Measurements from ENCODE around the gene DLL3. TPM values are rescaled to one million over a fixed set of nuclear protein-coding genes. Genes with fewer than 3 reads are reported as not detected.
"Not testable (repeated sequence)": the region's sequence is repeated elsewhere in the genome, so short reads cannot be mapped to it uniquely, and the experiment has no call there.

DLL3 gene, protein sequence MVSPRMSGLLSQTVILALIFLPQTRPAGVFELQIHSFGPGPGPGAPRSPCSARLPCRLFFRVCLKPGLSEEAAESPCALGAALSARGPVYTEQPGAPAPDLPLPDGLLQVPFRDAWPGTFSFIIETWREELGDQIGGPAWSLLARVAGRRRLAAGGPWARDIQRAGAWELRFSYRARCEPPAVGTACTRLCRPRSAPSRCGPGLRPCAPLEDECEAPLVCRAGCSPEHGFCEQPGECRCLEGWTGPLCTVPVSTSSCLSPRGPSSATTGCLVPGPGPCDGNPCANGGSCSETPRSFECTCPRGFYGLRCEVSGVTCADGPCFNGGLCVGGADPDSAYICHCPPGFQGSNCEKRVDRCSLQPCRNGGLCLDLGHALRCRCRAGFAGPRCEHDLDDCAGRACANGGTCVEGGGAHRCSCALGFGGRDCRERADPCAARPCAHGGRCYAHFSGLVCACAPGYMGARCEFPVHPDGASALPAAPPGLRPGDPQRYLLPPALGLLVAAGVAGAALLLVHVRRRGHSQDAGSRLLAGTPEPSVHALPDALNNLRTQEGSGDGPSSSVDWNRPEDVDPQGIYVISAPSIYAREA
- 0.12 TPM for polyA plus RNA-seq (ENCODE audit: insufficient read length)

DNA sequence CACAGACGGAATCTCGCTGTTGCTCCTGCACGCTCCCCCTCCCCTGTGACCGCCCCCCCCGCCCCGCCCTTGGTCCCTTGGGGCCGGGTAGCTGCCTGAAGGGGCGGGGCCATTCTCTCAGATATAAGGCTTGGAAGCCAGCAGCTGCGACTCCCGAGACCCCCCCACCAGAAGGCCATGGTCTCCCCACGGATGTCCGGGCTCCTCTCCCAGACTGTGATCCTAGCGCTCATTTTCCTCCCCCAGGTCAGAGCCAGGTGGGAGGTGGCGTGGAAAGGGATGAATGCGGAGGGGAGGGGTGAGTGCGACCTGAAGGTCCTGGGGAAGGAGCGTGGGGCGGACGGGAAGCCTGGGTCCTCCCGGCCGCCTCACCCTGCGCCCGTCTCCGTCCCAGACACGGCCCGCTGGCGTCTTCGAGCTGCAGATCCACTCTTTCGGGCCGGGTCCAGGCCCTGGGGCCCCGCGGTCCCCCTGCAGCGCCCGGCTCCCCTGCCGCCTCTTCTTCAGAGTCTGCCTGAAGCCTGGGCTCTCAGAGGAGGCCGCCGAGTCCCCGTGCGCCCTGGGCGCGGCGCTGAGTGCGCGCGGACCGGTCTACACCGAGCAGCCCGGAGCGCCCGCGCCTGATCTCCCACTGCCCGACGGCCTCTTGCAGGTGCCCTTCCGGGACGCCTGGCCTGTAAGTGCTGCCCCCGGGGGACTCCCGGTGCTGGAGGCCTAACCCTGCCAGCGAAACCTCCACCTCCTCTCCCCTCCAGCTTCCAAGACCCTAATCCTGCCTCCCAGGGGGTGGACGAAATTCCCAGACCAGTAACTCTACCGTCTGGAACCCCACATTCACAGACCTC is at the start of gene DLL3:
Gene DLL3, plus strand, starts transcription at position 150 of the 845 bp plus-strand sequence. Its CDS starts 28 bp downstream, at position 178.
- DNase-seq: no peak

DNA sequence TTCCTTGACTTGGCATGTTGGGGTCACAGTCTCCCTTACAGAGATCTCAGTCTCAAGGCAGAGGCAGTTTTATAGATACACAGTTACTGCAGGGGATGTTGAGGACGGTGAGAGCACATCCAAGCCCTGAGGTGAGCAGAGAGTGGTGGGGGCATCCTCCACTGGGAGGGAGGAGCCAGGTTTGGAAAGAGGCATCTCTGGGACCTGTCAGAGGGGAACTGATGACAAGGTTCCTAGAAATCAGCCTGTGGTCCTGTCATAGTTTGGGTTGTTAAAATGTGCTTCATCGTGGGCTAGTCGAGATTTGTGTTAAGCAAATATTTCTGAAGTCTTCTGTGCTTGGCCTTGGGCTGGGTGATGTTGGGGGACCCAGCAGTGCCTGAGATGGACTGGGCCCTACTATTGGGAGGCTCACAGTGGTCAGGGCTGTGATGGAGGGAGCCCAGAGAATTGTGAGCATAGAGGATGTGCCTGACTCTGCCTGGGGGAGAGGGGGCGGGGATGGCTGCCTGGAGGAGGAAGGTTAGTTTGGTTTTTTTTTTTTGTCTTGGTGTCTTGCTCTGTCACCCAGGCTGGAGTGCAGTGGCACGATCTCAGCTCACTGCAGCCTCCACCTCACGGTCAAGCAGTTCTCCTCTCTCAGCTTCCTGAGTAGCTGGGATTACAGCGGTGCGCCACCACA is 49.5 kb upstream of the DLL3 start:
- DNase-seq: no peak

DNA sequence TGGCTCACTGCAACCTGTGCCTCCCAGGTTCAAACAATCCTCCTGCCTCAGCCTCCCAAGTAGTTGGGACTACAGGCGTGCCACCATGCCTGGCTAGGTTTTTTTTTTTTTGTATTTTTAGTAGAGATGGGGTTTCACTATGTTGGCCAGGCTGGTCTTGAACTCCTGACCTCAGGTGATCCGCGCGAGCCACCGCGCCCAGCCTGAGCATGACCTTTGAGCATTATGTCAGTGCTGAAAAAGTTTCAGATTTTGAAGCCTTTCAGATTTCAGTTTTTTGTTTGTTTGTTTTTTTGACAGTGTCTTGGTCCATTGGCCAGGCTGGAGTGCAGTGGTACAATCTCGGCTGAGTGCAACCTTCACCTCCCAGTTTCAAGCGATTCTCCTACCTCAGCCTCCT is 47.5 kb upstream of the DLL3 start:
- not testable (repeated sequence) for DNase-seq

DNA sequence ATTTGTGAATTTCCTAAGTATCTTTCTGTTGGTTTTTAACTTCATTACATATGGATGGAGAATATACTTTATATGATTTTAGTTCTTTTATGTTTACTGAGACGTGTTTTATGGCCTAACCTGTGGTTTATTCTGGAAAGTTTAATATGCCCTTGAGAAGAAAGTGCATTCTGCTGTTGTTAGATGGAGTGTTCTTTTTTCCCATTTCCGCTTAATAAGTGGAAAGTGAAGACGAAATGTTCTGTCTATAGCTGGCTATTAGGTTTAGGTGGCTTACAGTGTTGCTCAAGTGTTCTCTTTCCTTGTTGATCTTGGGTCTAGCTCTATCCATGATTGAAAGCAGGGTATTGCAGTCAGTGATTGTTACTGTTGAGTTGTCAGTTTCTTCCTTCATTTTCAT is 35.3 kb upstream of the DLL3 start:
- DNase-seq: no peak

DNA sequence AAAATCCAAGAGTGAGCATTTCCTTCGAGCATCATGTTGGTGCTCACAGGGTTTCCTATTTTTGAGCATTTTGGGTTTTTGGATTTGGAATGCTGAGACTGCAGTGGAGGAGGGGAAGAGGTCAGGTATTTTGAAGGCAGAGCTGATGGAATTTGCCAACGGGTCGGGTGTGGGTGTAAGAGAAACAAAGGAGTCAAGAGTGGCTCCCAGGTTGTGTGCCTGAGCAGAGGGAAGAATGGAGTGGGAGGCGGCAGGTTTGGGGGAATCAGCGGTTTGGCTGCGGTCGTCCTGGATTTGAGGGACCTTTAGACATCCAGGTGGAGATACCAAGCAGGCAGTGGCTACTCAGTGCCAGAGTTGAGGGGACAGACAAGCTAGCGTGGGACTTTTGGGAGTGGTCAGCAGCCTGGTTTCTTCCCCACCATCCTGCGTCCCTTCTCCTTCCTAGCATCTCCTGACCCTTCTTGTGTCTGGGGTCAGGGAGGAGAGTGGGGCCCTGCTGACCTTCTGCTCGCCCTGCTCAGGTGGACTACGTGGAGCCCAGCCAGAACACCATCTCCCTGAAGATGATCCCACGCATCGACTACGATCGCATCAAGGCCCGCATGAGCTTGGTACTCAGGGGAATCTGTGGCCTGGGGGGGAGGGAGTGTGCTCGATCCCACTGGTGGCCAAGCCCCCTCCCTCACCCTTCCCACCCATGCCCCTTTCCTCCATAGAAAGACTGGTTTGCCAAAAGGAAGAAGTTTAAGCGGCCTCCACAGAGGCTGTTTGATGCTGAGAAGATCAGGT is 32.6 kb upstream of the DLL3 start:
- no peak for DNase-seq

DNA sequence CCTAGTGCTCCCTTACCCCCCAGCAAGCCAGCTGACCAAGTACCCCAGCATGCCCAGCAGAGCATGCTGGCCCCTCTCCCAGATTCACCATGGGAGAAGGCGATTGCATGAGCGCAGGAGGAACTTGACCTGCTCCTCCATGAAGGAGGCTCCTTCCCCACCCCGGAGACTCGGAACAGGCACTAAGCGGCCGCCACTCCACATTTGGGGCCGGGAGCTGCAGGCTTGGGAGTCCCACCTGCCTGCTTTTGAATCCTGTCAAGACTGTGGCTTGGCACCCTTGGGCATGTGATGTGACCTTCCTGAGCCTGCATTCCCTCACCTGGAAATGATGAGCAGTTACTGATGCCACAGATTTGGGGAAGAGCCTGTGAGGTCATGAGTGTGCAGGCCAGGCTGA is 30.8 kb upstream of the DLL3 start:
- DNase-seq: no peak

DNA sequence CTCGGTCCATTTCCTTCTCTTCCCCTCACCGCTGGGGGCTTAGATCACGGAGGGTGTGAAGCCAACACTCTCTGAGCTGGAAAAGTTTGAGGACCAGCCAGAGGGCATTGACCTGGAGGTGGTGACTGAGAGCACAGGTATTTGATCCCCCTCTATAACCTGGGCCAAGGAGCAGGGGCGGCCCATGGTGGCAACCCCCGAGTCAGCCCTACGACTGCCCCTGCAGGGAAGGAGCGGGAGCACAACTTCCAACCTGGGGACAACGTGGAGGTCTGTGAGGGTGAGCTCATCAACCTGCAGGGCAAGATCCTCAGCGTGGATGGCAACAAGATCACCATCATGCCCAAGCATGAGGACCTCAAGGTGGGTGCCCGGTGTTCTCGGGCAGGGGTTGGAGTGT is 29.7 kb upstream of the DLL3 start:
- no peak for DNase-seq

DNA sequence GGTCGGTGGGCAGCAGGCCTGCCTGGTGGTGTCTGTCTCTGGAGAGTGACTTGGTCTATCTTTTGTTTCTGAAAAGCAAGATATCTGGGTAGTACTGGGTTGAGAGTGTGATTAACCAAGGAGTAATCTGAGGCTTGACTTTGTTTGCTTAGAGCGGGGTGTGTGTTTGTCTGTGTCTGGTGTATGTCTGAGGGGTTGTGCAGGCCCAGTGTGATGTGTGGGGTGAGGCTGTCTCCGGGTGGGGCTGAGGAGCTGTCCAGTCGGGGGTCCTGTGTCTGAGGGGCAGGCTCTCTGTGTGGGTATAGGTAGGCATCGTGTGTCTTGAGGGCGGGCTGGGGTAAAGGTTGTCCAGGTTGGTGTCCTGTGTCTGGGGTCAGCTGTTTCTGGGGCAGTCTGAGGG is 29.2 kb upstream of the DLL3 start:
- DNase-seq: no peak

DNA sequence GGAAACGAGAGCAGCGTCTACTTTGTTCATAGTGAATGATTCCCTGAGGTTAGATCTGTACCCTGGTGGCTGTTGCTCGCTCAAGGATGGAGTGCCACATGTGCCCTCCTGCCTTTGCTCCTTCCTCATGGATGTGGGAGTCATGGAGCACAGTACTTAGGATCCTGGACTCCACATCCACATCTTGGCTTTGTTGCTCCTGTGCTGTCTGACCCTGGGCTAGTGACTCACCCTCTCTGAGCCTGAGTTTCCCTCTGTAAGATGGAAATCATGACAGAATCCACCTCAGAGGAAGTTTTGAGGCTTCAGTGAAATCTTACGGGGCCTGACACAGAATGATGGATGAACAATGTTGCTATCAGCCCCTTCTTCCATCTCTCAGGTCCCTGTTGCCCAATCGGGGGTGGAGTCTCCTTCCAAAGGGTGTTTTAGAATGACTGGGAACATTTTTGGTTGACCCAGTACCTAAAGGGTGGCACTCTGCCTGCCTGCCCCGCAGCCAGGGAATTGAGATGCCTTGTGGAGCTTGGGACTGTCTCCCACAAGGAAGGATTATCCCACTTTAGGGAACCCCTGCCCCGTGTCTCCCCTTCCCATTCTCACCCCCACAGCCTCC is 27.9 kb upstream of the DLL3 start:
- DNase-seq: no peak

DNA sequence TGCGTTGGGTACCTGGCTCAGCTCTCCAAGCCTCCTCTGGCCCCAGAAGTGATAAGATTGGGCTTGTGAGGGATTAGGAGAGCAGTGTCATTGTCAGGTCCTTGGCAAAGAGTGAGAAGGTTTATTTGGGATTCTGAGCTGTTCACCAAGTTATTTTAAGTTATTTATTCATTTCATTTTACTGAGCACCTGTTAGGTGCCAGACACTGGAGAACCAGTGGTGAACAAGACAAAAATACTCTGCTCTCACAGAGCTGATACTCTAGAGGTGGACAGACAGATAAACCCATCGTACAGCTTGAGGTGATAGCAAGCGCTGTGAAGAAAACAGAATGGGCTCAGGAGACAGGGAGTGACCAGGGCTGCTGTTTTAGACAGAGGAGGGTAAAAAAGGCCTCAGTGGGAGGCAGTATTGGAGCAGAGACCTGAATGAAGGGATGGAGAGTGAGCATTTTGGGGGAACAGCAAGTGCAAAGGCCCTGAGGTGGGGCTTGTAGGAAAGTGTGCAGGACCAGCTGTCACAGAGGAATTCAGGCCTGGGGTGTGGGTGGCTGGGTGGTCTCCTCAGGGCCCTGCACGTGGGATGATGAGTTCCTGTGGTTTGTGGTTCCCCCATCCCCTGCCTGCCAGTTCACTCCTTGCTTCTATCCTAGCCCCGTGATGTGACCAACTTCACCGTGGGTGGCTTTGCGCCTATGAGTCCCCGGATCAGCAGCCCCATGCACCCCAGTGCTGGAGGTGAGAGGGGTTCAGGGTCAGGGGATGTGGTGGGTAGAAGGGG is 26.8 kb upstream of the DLL3 start:
- no peak for DNase-seq

DNA sequence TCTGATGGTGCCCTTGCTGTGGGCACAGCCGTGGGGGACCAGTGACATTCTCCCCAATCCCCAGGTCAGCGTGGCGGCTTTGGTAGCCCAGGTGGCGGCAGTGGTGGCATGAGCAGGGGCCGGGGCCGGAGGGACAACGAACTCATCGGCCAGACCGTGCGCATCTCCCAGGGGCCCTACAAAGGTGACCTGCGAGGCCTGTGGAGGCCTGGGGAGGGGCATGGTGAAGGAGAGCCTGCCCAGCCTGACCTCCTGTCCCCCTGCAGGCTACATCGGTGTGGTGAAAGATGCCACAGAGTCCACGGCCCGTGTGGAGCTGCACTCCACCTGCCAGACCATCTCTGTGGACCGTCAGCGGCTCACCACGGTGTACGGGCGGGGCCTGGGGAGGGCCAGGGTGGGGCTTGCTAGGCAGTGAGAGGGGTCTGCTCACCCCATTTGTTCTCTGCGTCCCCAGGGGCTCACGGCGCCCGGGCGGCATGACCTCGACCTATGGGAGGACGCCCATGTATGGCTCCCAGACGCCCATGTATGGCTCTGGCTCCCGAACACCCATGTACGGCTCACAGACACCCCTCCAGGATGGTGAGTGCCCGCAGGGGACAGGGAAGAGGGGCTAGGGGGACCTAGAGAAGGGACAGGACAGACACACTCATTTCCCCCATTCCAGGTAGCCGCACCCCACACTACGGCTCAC is 25.9 kb upstream of the DLL3 start:
- no peak for DNase-seq

DNA sequence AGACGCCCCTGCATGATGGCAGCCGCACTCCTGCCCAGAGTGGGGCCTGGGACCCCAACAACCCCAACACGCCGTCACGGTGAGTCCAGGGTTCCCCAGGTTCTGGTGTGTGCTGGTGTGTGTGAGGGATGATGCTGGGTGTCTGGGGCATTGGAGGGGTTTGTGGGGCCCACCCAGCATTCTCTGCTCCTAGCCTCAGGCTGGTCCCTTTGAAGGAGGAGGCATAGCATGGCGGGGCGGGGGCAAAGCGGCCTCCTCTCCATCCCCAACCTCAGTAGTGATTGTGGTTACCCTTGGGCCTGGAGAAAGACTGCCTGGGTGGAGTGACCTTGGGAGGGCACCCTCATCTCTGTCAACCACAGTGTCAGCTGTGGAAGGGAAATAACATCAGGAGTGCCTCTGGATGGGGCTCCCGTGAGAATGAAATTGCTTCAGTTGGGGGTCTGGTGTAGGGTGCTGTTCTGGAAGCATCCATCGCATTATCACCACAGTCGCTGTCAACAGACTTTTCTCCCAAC is 25.2 kb upstream of the DLL3 start:
- no peak for DNase-seq

DNA sequence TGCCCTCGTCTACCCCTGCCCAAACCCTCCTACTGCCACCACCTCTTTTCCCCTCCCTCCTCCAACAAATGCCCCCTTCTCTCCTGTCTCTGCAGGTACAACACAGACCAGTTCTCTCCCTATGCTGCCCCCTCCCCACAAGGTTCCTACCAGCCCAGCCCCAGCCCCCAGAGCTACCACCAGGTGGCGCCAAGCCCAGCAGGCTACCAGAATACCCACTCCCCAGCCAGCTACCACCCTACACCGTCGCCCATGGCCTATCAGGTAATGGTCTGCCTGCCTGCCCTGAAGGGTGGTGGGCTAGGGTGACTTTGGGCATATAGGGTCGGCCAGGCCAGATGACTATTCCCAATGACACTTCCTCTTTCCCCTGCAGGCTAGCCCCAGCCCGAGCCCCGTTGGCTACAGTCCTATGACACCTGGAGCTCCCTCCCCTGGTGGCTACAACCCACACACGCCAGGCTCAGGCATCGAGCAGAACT is 24.6 kb upstream of the DLL3 start:
- DNase-seq: peak; percentile 32

DNA sequence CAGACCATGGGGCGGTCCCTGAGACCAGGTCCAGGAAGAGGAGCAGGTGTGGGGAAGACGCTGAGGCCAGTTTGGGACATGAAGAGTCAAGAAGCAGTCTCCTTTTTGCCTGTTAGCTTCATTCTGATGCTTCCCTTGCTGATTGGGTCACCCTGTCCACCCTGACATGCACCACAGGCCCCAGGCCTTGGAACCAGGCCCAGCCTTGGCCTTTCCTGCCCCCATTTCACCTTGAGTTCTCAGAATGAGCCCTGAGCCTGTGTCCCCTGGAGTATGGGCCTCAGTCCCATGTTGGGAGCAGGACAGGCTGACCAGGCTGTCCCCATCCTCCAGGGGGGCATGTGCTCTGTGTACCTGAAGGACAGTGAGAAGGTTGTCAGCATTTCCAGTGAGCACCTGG is 23.0 kb upstream of the DLL3 start:
- no peak for DNase-seq

DNA sequence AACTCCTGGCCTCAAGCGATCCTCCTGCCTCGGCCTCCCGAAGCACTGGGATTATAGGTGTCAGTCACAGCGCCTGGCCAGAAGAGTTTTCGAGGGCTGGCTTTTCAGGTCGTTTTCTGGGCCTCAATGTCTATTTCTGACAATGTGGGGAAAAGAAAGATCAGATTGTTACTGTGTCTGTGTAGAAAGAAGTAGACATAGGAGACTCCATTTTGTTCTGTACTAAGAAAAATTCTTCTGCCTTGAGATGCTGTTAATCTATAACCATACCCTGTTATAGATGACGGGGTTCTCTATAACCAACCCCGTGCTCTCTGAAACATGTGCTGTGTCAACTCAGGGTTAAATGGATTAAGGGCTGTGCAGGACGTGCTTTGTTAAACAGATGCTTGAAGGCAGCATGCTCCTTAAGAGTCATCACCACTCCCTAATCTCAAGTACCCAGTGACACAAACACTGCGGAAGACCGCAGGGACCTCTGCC is 19.4 kb upstream of the DLL3 start:
- not testable (repeated sequence) for DNase-seq

DNA sequence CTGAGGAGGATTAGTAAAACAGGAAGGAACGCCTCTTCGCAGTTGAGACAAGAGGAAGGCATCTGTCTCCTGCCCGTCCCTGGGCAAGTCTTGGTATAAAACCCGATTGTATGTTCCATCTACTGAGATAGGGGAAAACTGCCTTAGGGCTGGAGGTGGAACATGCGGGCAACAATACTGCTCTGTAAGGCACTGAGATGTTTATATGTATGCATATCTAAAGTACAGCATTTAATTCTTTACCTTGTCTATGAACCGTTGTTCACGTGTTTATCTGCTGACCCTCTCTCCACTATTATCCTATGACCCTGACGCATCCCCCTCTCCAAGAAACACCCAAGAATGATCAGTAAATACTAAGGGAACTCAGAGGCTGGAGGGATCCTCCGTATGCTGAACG is 18.8 kb upstream of the DLL3 start:
- DNase-seq: no peak

DNA sequence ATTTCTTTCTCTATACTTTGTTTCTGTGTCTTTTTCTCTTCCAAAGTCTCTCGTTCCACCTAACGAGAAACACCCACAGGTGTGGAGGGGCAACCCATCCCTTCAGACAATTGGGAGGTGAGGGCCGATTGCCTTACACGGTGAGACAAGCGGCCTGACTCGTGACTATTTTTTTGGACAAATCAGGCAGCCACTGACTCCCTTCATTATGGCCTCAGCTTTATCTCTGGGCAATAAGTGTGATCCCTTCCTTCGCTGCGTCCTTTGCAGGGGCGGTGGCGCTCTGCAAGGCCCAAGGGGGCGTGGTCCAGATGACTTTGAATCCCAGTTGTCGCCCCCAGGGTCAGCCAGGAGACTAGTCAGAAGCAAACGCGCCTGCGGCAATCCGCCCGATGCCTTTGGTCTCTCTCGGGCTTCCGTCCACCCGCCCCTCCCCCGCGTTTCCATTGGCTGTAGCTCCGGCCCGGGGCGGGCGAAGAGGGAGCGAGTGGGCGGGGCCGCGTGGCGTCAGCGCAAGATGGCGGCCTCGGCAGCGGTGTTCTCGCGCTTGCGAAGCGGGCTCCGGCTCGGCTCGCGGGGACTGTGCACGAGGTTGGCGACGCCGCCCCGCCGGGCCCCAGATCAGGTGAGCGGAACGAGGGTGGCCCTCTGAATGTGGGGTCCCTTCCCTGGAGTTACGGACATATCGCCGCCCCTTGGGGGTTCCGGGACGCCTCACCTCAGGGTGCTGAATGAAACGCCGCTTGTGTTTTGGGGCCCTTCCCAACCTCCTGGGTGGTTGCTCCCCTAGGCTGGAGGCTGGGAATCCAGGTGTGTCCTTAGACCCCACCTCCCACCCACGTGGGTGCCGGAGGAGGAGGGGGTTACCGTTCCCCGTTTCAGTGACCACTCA is 18.2 kb upstream of the DLL3 start, which contains the start of gene TIMM50:
Gene TIMM50, plus strand, starts transcription at position 502 of the 892 bp plus-strand sequence. Its CDS starts 16 bp downstream, at position 518.
- peak; percentile 95 for DNase-seq

DNA sequence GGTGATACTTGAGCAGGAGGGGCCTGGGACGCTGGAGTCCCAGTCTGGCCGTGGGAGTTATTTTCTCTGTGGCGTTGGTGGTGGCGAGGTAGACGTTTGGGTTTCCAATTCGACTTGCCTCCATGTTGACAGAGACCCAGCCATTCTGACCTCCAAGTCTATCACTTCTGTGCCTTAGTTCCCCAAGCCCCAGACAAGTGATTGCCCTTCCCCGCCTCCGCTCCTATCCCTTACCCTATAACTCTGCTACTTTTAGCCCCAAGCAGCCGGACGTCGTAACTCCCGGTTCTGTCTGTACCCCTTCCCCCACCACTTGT is 17.6 kb upstream of the DLL3 start:
- no peak for DNase-seq
